AG04450 (cell line): Measurements from ENCODE around the gene PANX2. TPM values are rescaled to one million over a fixed set of nuclear protein-coding genes. Genes with fewer than 3 reads are reported as not detected.

ENCODE experiments used
- CTCF ChIA-PET: fragments of 300-600, 350-600 bp; formaldehyde crosslinking; extraction: SDS; loops from one replicate; lab custom pipeline; 2022; ENCODE audit warnings: antibody characterized with exemption, inconsistent platforms; lab: Charles Lee
- POLR2A ChIA-PET: fragments of 350-600 bp; formaldehyde crosslinking; extraction: SDS; loops from one replicate; lab custom pipeline; 2021; ENCODE audit warnings: antibody characterized with exemption, inconsistent platforms; lab: Yijun Ruan, JAX
- DNase-seq: peaks from one replicate; pipeline ENCODE4 v3.0.0-alpha.2; 2011; ENCODE audit warnings: low read depth, low spot score
- H3K27ac ChIP-seq: one replicate; pipeline ENCODE4 v1.5.1; 2012; ENCODE audit warnings: low read depth, low read length, control low read depth
- H3K27me3 ChIP-seq: one replicate; pipeline ENCODE4 v1.6.0; 2012; ENCODE audit warnings: low read length; ENCODE audit not compliant: control insufficient read depth, insufficient read depth
- H3K4me3 ChIP-seq: 2 replicates; pipeline ENCODE4 v1.5.1; 2011; ENCODE audit warnings: mild to moderate bottlenecking, low read depth, low read length, control low read depth
- H3K9me3 ChIP-seq: 2 replicates; pipeline ENCODE4 v1.5.1; 2012; ENCODE audit warnings: low read length; ENCODE audit not compliant: control insufficient read depth, insufficient read depth
- CTCF ChIP-seq: IDR thresholded peaks from 2 replicates; pipeline ENCODE4 v1.5.1; 2011; ENCODE audit warnings: low read depth, low read length, control low read depth, inconsistent platforms
- polyA plus RNA-seq: library from polyadenylated mRNA; depleted of rRNA; stranded (reverse); fragments of >200 nt; gene quantifications from 2 replicates; pipeline ENCODE4 v1.2.3, GENCODE V29; 2011

The PANX2 gene
- polyA plus RNA-seq, 1 experiment: 0.93 TPM

- CTCF ChIA-PET: no interaction called here
- no peak for DNase-seq
- POLR2A ChIA-PET: no interaction called here
Observed at GRCh38 chr22:50180727-50181521, 10.4 kb downstream of the PANX2 start.

DNA sequence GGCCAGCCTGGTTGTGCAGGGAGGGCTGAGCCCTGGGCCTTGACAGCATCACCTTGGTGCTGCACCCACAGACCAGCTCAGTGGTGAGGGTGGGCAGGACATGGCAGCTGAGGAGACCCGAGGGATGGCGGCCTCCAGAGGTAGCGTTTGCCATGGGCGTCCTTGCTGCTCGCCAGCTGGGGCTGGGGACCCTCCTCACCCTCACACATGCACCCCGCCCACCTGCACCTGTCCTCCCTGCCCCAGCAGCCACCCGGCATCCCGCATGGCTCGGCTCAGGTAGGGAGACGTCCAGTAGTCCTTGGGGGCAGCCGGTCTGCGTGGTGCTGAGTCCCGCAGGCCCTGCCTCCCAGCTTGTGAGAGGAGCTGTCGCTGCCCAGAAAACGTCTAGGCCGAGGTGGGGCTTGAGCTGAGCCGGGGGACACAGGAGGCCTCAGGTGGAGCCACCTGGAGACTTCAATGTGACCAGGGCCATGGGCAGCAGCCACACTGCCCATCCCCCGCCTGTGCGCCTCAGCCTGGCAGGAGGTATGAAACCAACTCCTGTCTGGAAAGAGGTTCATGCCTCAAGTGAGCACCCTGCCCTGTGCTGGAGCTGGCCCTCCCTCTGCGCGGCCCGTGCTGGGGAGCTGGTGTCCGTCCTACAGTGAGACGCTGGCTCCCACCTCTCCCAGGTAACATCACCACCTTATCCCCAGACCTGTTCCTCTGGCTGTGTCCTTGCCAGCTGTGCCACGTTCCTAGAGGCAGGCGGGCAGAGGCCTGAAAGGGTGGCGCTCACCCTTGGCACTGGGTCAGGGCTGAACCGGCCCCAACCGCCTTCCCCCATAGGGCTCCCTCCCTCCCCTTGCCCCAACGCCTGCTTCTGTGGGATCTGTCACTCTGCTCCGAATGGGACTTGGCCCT is 11.9 kb downstream of the PANX2 start:
- Histone ChIP-seq H3K9me3 (peaks cover 7% of the 10 kb centered on the region; the same call in 1 of the 2 replicates), H3K4me3 (no peak overlapping the region), H3K27me3 (no peaks in the 10 kb centered on the region), H3K27ac (no peak overlapping the region)
- CTCF ChIA-PET: no interaction called here
- POLR2A ChIA-PET: no interaction called here
- no peak for DNase-seq
- TF ChIP-seq CTCF: no peak

More at GRCh38 chr22:50180727-50181521, 10.4 kb downstream of the PANX2 start:
- Histone ChIP-seq H3K9me3 (peaks cover 13% of the 10 kb centered on the region; the same call in 1 of the 2 replicates), H3K27ac (no peak overlapping the region), H3K4me3 (no peak overlapping the region), H3K27me3 (no peaks in the 10 kb centered on the region)
- TF ChIP-seq CTCF: no peak

DNA sequence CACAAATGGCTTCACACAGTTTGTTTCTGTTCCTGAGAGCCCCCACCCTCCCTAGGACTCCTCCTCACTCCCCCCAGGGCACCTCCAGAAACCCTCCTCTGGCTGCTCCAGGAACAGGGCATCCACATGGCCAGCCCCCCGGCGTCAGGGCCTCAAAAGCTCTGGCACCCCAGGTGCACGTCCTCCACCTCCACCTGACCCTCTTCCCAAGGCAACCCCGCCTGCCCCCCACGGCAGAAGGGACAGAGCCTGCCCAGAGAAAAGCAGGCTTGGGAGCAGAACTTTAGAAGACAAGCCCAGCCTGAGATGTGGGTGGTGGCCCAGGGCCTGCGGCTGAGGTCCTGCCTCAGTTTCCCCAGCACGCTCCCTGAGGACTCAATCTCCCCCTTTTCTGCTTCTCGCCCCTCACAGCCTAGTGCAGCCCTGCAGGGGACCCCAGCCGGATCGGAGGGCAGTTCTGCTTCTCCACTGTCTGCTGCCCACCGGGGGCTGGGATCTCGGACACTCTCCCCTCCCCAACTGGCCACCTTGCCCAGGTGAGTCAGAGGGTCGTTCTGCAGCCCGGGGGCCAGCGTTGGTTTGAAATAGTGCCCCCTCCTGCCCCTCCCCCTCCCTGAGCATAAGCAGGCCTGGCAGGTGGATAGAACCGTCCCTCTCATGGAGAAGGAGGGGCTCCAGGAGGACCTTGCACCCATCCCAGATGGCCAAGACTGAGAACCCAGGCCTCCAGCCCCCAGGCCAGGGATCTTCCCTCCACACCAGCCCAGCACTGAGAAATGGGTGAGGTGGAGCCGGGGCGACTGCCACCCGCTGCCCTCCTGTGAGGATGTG is 12.8 kb downstream of the PANX2 start:
- Histone ChIP-seq H3K27me3 (no peaks in the 10 kb centered on the region), H3K4me3 (no peak overlapping the region), H3K27ac (no peak overlapping the region), H3K9me3 (peaks cover 6% of the 10 kb centered on the region; the same call in 1 of the 2 replicates)
- DNase-seq: no peak
- ChIA-PET POLR2A (no interaction called here), CTCF (no interaction called here)
- no peak for TF ChIP-seq CTCF

GRCh38 chr22:50184004-50184901 is 13.7 kb downstream of the PANX2 start:
- Histone ChIP-seq H3K27ac (no peak overlapping the region), H3K27me3 (no peaks in the 10 kb centered on the region), H3K4me3 (no peak overlapping the region), H3K9me3 (no peaks in the 10 kb centered on the region; the same call in 1 of the 2 replicates)
- no peak for DNase-seq
- ChIA-PET CTCF (no interaction called here), POLR2A (no interaction called here)
- no peak; the same call in 1 of the 2 replicates for TF ChIP-seq CTCF
